GM23248 (cell line): ENCODE results near the gene GLT8D2. TPM values are rescaled to one million over a fixed set of nuclear protein-coding genes. Genes with fewer than 3 reads are reported as not detected.

ENCODE experiments used
- DNase-seq: peaks from one replicate; pipeline ENCODE4 v3.0.0-alpha.2; 2015
- H2AFZ ChIP-seq: fragments of 200-600 bp; sonication (generic); 2 replicates; pipeline ENCODE4 v1.6.1; 2016; ENCODE audit warnings: antibody characterized with exemption
- H3F3A ChIP-seq: fragments of 200-600 bp; sonication (generic); 2 replicates; pipeline ENCODE4 v1.6.1; 2016; ENCODE audit warnings: mild to moderate bottlenecking, antibody characterized with exemption, mixed run types; ENCODE audit not compliant: insufficient read depth
- H3K27ac ChIP-seq: fragments of 200-600 bp; sonication (generic); 2 replicates; pipeline ENCODE4 v1.5.1; 2016; ENCODE audit warnings: mild to moderate bottlenecking
- H3K27me3 ChIP-seq: fragments of 200-600 bp; sonication (generic); replicated peaks from 2 replicates; pipeline ENCODE4 v1.6.1; 2016; ENCODE audit warnings: mild to moderate bottlenecking; ENCODE audit not compliant: insufficient read depth
- H3K36me3 ChIP-seq: fragments of 200-600 bp; sonication (generic); 2 replicates; pipeline ENCODE4 v1.6.1; 2016; ENCODE audit warnings: low read depth, mild to moderate bottlenecking
- H3K4me1 ChIP-seq: fragments of 200-600 bp; sonication (generic); 2 replicates; pipeline ENCODE4 v1.6.1; 2016; ENCODE audit warnings: mild to moderate bottlenecking; ENCODE audit not compliant: insufficient read depth
- H3K4me2 ChIP-seq: fragments of 200-600 bp; sonication (generic); one replicate; pipeline ENCODE4 v1.6.1; 2016; ENCODE audit warnings: mild to moderate bottlenecking; ENCODE audit not compliant: unreplicated experiment
- H3K4me3 ChIP-seq: fragments of 200-600 bp; sonication (generic); 2 replicates; pipeline ENCODE4 v1.5.1; 2016; ENCODE audit warnings: mild to moderate bottlenecking
- H3K79me2 ChIP-seq: fragments of 200-600 bp; sonication (generic); 2 replicates; pipeline ENCODE4 v1.6.1; 2016; ENCODE audit warnings: mild to moderate bottlenecking; ENCODE audit not compliant: insufficient read depth
- H3K9ac ChIP-seq: fragments of 200-600 bp; sonication (generic); 2 replicates; pipeline ENCODE4 v1.6.1; 2016; ENCODE audit warnings: mild to moderate bottlenecking
- H3K9me2 ChIP-seq: fragments of 200-600 bp; sonication (generic); 2 replicates; pipeline ENCODE4 v1.6.1; 2016; ENCODE audit warnings: mixed run types, mild to moderate bottlenecking, moderate library complexity; ENCODE audit not compliant: insufficient read depth
- H3K9me3 ChIP-seq: fragments of 200-600 bp; sonication (generic); one replicate; pipeline ENCODE4 v1.6.1; 2017; ENCODE audit warnings: low read depth
- H4K20me1 ChIP-seq: fragments of 200-600 bp; sonication (generic); 2 replicates; pipeline ENCODE4 v1.6.0; 2016; ENCODE audit not compliant: insufficient read depth
- EZH2 ChIP-seq: fragments of 200-600 bp; sonication (generic); IDR thresholded peaks from 2 replicates; pipeline ENCODE4 v1.6.1; 2018; ENCODE audit warnings: antibody characterized with exemption, mild to moderate bottlenecking; ENCODE audit not compliant: insufficient read depth, poor library complexity, severe bottlenecking
- EZH2phosphoT487 ChIP-seq: fragments of 200-600 bp; sonication (generic); IDR thresholded peaks from 2 replicates; pipeline ENCODE4 v1.6.1; 2018; ENCODE audit warnings: antibody characterized with exemption, moderate library complexity, mild to moderate bottlenecking, low read depth; ENCODE audit not compliant: insufficient read depth
- WGBS, 2 experiments: methylation state at CpG; one replicate each; pipeline ENCODE4 v1.1.6; 2015 to 2017; ENCODE audit warnings: low lambda C conversion rate in 2 of 2, low coverage in 1 of 2; ENCODE audit errors: missing lambda C conversion rate in 2 of 2; 5-methylcytosine and 5-hydroxymethylcytosine counted together
- in situ Hi-C: fragments of 300-500 bp; cut with MboI; formaldehyde crosslinking; loops from 2 replicates; pipeline ENCODE4 v1.15.0; 2020
- polyA plus RNA-seq: library from polyadenylated mRNA; unstranded; fragments of >200 nt; fragmentation: Nextera tagmentation; extraction: Ambion mirVana; gene quantifications from 2 replicates; pipeline ENCODE4 v1.2.1, GENCODE V29; 2016
- total RNA-seq: library from RNA; depleted of rRNA; stranded (reverse); fragments of >200 nt; shearing (Covaris generic); gene quantifications from 2 replicates; pipeline ENCODE4 v1.2.3, GENCODE V29; 2014

The GLT8D2 gene
- total and polyA plus RNA-seq, 2 experiments from 2014 or later = 58.6 to 99.2 TPM

GRCh38 chr12:103966736-103967135 is 83.3 kb downstream of the GLT8D2 start:
- Histone ChIP-seq H3K9me3 (no peaks in the 10 kb centered on the region), H3K4me1 (peaks cover 51% of the 10 kb centered on the region), H3K79me2 (peaks cover 93% of the 10 kb centered on the region), H3F3A (peaks cover 32% of the 10 kb centered on the region), H3K4me2 (peak overlapping the region; percentile 93), H3K27ac (peak overlapping the region; percentile 92), H4K20me1 (no peaks in the 10 kb centered on the region; the same call in 1 of the 2 replicates), H3K9me2 (no peaks in the 10 kb centered on the region), H3K36me3 (no peaks in the 10 kb centered on the region), H3K4me3 (peak overlapping the region; percentile 99), H2AFZ (peak overlapping the region; percentile 97; the same call in 1 of the 2 replicates), H3K9ac (peak overlapping the region; percentile 99), H3K27me3 (no peaks in the 10 kb centered on the region)
- WGBS, 2 experiments = 0 to 4% methylated on average over 1 of the region's 1 CpG
- TF ChIP-seq EZH2phosphoT487 (no peak), EZH2 (no peak)
- DNase-seq = peak; percentile 35
- in situ Hi-C loops = no loop called here

- Histone ChIP-seq H3K9me3 (no peaks in the 10 kb centered on the region), H3K9ac (peak within 1 kb of the TSS; percentile 99), H2AFZ (peak within 1 kb of the TSS; percentile 97), H3K4me1 (peaks cover 48% of the 10 kb centered on the region), H3K79me2 (peaks cover 85% of the 10 kb centered on the region), H3F3A (peaks cover 34% of the 10 kb centered on the region), H3K27me3 (no peaks in the 10 kb centered on the region), H3K4me2 (peak within 1 kb of the TSS; percentile 98), H3K36me3 (no peaks in the 10 kb centered on the region), H4K20me1 (no peaks in the 10 kb centered on the region), H3K9me2 (no peaks in the 10 kb centered on the region), H3K27ac (peak within 1 kb of the TSS; percentile 92), H3K4me3 (peak within 1 kb of the TSS; percentile 99)
- in situ Hi-C loops = no loop called here
- 0 to 1% methylated on average over 47 to 59 of the region's 64 CpGs for WGBS, 2 experiments
- TF ChIP-seq EZH2 (no peak), EZH2phosphoT487 (no peak)
- peak; percentile 99 for DNase-seq
Measured at GRCh38 chr12:103965590-103966504, 84.1 kb downstream of the GLT8D2 start, which contains the start of gene TDG. Gene TDG (plus strand): TSS chr12:103965872. CDS start chr12:103966038, 166 bp downstream.

- Histone ChIP-seq H3K4me1 (peaks cover 41% of the 10 kb centered on the region), H3K79me2 (peaks cover 78% of the 10 kb centered on the region), H2AFZ (peak overlapping the region; percentile 97), H3F3A (peaks cover 33% of the 10 kb centered on the region), H3K27ac (peak overlapping the region; percentile 92), H3K27me3 (no peaks in the 10 kb centered on the region), H3K36me3 (no peaks in the 10 kb centered on the region), H4K20me1 (no peaks in the 10 kb centered on the region), H3K9me3 (no peaks in the 10 kb centered on the region), H3K9ac (peak overlapping the region; percentile 99), H3K4me2 (peak overlapping the region; percentile 98), H3K4me3 (peak overlapping the region; percentile 99), H3K9me2 (no peaks in the 10 kb centered on the region)
- DNase-seq = peak; percentile 28
- 1 to 2% methylated on average over 11 of the region's 11 CpGs for WGBS, 2 experiments
- no peak for TF ChIP-seq EZH2
- no peak for TF ChIP-seq EZH2phosphoT487
- in situ Hi-C loops = no loop called here
Measured at GRCh38 chr12:103965255-103965589, 84.8 kb downstream of the GLT8D2 start.

GRCh38 chr12:103964805-103965204 is 85.2 kb downstream of the GLT8D2 start:
- WGBS, 2 experiments = 1 to 2% methylated on average over 3 of the region's 3 CpGs
- peaks cover 74% of the 10 kb centered on the region for H3K79me2 ChIP-seq
- peak overlapping the region; percentile 97 for H2AFZ ChIP-seq
- H3K36me3 ChIP-seq = no peaks in the 10 kb centered on the region
- peak; percentile 43 for DNase-seq
- peak overlapping the region; percentile 99 for H3K4me3 ChIP-seq
- no peaks in the 10 kb centered on the region for H4K20me1 ChIP-seq
- H3K9me3 ChIP-seq = no peaks in the 10 kb centered on the region
- TF ChIP-seq EZH2 = no peak
- TF ChIP-seq EZH2phosphoT487 = no peak
- H3K4me2 ChIP-seq = peak overlapping the region; percentile 98
- in situ Hi-C loops = no loop called here
- no peaks in the 10 kb centered on the region for H3K9me2 ChIP-seq
- peaks cover 28% of the 10 kb centered on the region for H3F3A ChIP-seq
- H3K27me3 ChIP-seq = no peaks in the 10 kb centered on the region
- H3K4me1 ChIP-seq = peaks cover 37% of the 10 kb centered on the region
- H3K9ac ChIP-seq = peak overlapping the region; percentile 99
- peak overlapping the region; percentile 92 for H3K27ac ChIP-seq
